CD4-positive, alpha-beta T cell treated with Interleukin-17A for 1 hour (primary cell): ENCODE results near the gene PCDHB6.
"Not testable (repeated sequence)": the region's sequence is repeated elsewhere in the genome, so short reads cannot be mapped to it uniquely, and the experiment has no call there.

Source experiments
- DNase-seq: peaks from one replicate; pipeline ENCODE4 v3.0.0-alpha.2; 2020

The PCDHB6 gene

DNA sequence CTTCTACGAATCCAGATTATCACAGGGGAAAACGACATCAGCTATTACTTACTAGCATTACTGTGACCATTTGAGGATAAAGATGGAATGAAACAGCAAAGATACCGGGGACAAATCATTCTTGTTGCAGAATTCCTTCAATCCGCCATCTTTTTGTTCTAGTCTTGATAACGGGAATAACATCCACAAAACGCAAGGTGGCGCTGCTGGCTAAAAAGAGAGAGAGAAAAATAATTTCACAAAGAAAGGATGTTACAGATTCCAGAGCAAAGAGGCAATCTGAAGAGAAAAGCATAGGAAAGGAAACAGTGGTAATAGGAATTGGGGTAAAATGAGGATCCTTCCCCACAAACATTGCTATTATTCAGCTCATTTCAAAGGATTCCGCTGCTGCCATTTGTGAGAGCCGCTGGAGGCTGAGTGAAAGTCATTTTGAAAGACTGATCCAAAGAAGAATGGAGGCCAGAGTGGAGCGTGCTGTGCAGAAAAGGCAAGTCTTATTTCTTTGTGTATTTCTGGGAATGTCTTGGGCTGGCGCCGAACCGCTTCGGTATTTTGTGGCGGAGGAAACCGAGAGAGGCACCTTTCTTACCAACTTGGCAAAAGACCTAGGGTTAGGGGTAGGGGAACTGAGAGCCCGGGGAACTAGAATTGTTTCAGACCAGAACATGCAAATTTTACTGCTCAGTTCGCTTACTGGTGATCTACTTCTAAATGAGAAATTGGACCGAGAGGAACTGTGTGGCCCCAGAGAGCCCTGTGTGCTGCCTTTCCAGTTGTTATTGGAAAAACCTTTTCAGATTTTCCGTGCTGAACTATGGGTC is 22.7 kb downstream of the PCDHB6 start, which contains the start of gene PCDHB7:
PCDHB7 (plus strand) TSS at position 264 of the 824 bp plus-strand sequence; CDS start at position 456, 192 bp downstream.
- DNase-seq = peak; percentile 27

- not testable (repeated sequence) for DNase-seq
These were observed 24.6 kb downstream of the PCDHB6 start for GRCh38 chr5:141174291-141175104.

DNA sequence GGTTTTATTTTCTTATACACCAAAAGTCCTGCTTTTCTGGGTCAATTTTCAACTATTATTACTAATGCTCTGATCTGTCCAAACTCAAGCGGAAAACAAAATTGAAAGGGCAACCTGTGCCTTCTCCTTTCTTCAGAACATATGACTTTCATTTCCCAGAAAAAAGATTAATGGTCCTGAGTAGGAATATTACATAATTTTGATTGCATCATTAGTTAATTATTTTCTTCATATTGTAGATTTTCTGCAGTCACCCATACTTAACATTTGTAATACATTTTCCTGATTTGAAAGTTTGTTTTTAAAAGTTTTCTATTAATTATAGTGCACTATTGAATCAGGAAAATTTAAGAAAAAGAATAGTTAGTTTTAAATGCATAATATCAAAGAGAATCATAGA is 26.1 kb downstream of the PCDHB6 start:
- no peak for DNase-seq

DNA sequence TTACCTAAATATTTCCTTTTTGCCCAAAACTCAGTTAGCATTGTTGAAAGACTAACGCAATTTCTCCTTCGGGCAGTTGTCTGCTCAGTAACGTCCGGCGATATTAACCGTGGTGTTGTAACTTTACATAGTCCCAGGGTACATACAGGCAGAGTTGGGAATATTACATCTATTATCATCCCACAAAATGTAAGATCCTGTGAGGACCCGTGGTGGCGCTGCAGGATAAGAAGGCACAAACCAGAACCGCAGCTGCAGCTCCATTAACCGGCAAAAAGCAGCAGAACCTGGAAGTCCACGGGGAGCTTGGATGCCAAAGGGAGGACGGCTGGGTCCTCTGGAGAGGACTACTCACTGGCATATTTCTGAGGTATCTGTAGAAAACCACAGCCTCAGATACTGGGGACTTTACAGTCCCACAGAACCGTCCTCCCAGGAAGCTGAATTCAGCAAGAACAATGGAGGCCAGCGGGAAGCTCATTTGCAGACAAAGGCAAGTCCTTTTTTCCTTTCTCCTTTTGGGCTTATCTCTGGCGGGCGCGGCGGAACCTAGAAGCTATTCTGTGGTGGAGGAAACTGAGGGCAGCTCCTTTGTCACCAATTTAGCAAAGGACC is 27.8 kb downstream of the PCDHB6 start, which contains the start of gene PCDHB8:
PCDHB8 (plus strand) TSS at position 214 of the 615 bp plus-strand sequence; CDS start at position 459, 245 bp downstream.
- DNase-seq = not testable (repeated sequence)

DNA sequence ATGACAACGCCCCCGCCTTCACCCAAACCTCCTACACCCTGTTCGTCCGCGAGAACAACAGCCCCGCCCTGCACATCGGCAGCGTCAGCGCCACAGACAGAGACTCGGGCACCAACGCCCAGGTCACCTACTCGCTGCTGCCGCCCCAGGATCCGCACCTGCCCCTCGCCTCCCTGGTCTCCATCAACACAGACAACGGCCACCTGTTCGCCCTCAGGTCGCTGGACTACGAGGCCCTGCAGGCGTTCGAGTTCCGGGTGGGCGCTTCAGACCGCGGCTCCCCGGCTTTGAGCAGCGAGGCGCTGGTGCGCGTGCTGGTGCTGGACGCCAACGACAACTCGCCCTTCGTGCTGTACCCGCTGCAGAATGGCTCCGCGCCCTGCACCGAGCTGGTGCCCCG is 29.5 kb downstream of the PCDHB6 start:
- DNase-seq = not testable (repeated sequence)

DNA sequence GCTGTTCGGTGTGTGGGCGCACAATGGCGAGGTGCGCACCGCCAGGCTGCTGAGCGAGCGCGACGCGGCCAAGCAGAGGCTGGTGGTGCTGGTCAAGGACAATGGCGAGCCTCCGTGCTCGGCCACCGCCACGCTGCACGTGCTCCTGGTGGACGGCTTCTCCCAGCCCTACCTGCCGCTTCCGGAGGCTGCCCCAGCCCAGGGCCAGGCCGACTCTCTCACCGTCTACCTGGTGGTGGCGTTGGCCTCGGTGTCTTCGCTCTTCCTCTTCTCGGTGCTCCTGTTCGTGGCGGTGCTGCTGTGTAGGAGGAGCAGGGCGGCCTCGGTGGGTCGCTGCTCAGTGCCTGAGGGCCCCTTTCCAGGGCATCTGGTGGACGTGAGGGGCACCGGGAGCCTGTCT is 30.0 kb downstream of the PCDHB6 start:
- not testable (repeated sequence) for DNase-seq

GRCh38 chr5:141180313-141180712 is 30.5 kb downstream of the PCDHB6 start:
- DNase-seq = no peak

- DNase-seq = no peak
These were observed 32.4 kb downstream of the PCDHB6 start, which contains the start of gene PCDHB16 for GRCh38 chr5:141182248-141182647. Gene PCDHB16, plus strand, starts transcription at chr5:141182387. Its CDS starts 173 bp downstream, at chr5:141182560.

DNA sequence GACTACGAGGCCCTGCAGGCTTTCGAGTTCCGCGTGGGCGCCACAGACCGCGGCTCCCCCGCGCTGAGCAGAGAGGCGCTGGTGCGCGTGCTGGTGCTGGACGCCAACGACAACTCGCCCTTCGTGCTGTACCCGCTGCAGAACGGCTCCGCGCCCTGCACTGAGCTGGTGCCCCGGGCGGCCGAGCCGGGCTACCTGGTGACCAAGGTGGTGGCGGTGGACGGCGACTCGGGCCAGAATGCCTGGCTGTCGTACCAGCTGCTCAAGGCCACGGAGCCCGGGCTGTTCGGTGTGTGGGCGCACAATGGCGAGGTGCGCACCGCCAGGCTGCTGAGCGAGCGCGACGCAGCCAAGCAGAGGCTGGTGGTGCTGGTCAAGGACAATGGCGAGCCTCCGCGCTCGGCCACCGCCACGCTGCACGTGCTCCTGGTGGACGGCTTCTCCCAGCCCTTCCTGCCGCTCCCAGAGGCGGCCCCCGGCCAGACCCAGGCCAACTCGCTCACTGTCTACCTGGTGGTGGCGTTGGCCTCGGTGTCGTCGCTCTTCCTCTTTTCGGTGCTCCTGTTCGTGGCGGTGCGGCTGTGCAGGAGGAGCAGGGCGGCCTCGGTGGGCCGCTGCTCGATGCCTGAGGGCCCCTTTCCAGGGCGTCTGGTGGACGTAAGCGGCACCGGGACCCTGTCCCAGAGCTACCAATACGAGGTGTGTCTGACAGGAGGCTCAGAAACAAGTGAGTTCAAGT is 34.4 kb downstream of the PCDHB6 start:
- not testable (repeated sequence) for DNase-seq

DNA sequence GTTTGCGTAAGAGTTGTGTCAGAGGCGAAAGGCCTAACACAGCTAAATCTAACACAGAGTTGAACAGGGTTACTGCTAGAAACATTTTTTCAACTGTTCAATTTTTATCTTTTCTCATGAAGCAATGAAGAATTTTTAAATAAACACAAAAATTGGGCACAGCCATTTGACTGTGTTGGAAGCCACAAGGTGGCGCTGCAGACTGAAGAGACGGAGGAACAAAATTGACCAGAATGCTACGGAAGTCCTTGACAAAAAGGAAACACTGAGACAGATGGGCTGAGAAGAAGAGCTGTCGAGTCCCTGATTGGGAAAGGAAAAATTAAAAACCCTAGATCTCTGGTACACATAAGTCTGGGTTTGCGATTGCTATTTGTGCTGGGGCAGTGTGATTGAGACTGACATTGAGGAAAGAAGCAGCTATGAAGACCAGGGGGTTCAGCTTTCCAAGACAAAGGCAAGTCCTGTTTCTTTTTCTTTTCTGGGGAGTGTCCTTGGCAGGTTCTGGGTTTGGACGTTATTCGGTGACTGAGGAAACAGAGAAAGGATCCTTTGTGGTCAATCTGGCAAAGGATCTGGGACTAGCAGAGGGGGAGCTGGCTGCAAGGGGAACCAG is 37.1 kb downstream of the PCDHB6 start, which contains the start of gene PCDHB9:
PCDHB9 (plus strand) TSS at position 265 of the 616 bp plus-strand sequence; CDS start at position 423, 158 bp downstream.
- peak; percentile 39 for DNase-seq

- DNase-seq = not testable (repeated sequence)
These were observed 38.8 kb downstream of the PCDHB6 start for GRCh38 chr5:141188682-141189081.

- DNase-seq = not testable (repeated sequence)
These were observed 39.3 kb downstream of the PCDHB6 start for GRCh38 chr5:141189131-141189530.

DNA sequence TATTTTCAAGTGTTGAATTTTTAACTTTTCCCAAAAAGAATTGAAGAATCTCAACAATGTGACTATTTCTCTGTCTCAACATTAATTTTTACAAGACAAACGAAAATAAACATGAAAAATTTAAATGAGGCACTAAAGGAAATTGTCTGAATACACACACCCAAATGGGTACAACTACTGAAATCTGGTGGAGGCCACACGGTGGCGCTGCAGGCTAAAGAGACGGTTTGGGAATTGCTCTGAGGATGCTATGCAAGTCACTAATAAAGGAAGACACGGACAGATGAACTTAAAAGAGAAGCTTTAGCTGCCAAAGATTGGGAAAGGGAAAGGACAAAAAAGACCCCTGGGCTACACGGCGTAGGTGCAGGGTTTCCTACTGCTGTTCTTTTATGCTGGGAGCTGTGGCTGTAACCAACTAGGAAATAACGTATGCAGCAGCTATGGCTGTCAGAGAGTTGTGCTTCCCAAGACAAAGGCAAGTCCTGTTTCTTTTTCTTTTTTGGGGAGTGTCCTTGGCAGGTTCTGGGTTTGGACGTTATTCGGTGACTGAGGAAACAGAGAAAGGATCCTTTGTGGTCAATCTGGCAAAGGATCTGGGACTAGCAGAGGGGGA is 42.4 kb downstream of the PCDHB6 start, which contains the start of gene PCDHB10:
PCDHB10 (plus strand) TSS at position 244 of the 616 bp plus-strand sequence; CDS start at position 444, 200 bp downstream.
- DNase-seq = peak; percentile 16

- DNase-seq = not testable (repeated sequence)
These were observed 44.5 kb downstream of the PCDHB6 start for GRCh38 chr5:141194332-141194731.

GRCh38 chr5:141196363-141196762 is 46.5 kb downstream of the PCDHB6 start:
- no peak for DNase-seq

DNA sequence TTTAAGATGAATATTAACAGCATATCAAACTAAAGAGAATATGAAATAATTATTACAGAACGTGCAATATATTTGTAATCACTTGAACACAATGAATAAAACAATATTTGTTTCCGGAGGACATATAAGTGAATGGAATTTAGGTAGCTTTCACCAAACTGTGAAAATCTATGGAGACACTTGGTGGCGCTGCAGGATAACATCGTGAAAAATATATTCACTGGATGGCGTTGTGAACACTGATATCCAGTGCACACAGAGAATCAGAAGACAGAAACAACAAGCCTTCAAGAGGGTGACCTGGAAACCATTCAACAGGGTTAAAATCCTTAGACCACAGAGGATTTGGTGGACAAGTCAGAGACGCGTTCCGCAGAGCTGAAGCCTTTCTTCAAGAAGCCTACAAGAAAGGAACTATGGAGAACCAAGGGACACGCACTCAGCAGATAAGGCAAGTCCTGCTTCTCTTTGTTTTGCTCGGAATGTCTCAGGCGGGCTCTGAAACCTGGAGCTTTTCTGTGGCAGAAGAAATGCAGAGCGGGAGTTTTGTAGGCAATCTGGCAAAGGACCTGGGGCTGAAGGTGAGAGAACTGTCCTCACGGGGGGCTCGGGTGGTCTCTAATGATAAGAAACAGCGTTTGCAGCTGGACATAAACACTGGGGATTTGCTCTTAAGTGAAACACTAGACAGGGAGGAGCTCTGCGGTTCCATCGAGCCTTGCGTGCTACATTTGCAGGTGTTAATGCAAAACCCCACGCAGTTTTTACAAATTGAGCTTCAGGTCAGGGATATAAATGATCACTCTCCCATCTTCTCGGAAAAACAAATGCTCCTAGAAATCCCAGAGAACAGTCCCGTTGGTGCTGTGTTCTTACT is 49.7 kb downstream of the PCDHB6 start, which contains the start of gene PCDHB11:
PCDHB11 (plus strand) TSS at position 269 of the 877 bp plus-strand sequence; CDS start at position 417, 148 bp downstream.
- no peak for DNase-seq

DNA sequence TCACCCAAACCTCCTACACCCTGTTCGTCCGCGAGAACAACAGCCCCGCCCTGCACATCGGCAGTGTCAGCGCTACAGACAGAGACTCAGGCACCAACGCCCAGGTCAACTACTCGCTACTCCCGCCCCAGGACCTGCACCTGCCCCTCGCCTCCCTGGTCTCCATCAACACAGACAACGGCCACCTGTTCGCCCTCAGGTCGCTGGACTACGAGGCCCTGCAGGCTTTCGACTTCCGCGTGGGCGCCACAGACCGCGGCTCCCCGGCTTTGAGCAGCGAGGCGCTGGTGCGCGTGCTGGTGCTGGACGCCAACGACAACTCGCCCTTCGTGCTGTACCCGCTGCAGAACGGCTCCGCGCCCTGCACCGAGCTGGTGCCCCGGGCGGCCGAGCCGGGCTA is 51.3 kb downstream of the PCDHB6 start:
- DNase-seq = not testable (repeated sequence)

- DNase-seq = not testable (repeated sequence)
These were observed 51.8 kb downstream of the PCDHB6 start for GRCh38 chr5:141201646-141202045.
